ENCODE data around the gene TBC1D24.

The TBC1D24 gene

GRCh38 chr16:2497695-2498484 is 23.0 kb downstream of the TBC1D24 start:
- DNase-seq (ENCODE audit: insufficient read length, low spot score) (no peak), FAIRE-seq (no peak)

GRCh38 chr16:2498531-2499253 is 23.8 kb downstream of the TBC1D24 start:
- no peak for DNase-seq (ENCODE audit: insufficient read length, low spot score)
- FAIRE-seq, result no peak

GRCh38 chr16:2499454-2499853 is 24.5 kb downstream of the TBC1D24 start:
- DNase-seq (ENCODE audit: insufficient read length, low spot score) (no peak), FAIRE-seq (no peak)

DNA sequence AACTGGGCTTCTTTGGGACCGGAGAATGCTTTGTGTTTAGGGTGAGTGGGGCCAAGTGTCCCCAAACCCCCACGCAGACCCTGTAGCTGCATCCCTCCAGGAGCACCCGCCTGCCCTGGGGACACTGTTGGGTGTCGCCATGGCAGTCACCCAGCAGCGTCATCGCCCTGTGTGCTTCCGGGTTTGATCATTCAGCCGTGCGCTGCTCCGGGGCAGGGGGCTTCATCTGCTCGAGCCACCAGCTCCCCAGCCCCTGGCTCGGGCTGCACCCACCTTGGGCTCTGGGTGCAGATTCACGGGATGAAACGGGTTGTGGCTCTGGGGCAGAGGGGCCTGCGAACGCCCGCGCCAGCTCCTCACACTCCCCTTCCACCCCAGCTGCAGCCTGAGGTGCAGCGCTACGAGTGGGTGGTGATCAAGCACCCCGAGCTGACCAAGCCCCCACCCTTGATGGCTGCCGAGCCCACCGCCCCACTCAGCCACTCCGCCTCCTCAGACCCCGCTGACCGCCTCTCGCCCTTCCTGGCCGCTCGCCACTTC is 25.0 kb downstream of the TBC1D24 start:
- no peak for DNase-seq (ENCODE audit: insufficient read length, low spot score)
- FAIRE-seq, result no peak

DNA sequence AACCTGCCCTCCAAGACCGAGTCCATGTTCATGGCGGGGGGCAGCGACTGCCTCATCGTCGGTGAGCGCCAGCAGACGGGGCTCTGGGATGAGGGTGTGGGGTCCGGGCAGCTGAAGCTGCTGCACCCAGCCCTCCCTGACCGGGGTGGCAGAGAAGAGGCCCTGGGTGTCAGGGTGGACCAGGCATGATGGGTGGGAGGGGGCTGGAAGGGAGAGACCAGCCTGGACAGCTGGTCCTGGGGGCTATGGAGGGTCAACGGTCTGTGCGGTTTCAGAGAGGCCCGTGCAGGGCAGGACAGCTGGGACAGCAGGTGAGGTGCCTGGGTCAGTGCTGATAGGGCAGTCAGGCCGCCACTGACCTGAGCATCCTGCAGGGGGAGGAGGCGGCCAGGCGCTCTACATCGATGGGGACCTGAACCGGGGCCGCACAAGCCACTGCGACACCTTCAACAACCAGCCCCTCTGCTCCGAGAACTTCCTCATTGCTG is 25.5 kb downstream of the TBC1D24 start:
- no peak for DNase-seq (ENCODE audit: insufficient read length, low spot score)
- no peak for FAIRE-seq

- FAIRE-seq (peak; percentile 82), DNase-seq (ENCODE audit: insufficient read length, low spot score) (peak; percentile 86)
Measured at GRCh38 chr16:2500918-2501750, 26.2 kb downstream of the TBC1D24 start.

DNA sequence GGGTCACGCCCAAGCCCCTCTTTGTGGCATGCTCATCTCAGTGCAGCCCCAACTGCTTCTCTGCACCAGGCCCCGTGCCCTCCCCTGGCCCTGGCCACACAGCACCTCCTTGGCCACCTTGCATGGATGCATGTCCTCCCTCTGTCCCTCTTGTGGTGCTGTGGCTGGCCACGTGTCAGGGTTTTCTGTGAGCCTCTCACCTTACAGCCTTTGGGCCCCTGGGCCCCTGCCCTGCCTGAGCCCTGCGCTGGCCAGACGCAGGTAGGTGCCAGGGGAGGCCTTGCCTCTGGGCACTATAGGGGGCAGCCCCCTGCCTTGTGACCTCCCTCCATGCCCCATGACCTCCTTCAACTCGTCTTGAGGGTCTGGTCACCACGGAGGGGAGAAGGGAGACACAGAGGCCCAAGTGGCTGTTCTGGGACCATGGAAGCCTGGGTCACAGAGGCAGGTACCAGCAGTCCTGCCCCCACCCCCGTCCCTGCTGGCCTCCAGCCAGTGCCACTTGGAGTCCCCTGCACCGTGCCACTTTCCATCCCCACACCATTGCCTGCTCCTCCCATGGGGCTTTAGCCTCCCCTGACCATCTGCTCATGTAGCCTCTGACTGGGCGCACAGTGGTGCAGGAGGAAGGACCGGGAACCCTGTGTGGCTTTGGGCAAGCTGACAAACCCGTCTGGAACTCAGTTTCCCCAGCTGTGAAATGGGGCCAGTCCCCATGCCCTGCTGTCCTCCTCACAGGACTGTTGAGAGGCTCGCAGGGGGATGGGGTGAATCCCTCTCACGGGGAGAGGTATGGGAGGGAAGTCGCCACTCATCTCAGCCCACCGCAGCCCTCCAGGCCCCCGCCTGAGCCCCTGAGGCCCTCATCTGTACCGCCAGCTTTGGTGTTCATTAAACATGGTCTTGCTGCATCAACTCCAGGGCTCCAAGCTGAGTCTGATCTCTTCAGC is 27.3 kb downstream of the TBC1D24 start:
- FAIRE-seq (no peak), DNase-seq (ENCODE audit: insufficient read length, low spot score) (no peak)

GRCh38 chr16:2505695-2506094 is 30.8 kb downstream of the TBC1D24 start:
- no peak for FAIRE-seq
- no peak for DNase-seq (ENCODE audit: insufficient read length, low spot score)

DNA sequence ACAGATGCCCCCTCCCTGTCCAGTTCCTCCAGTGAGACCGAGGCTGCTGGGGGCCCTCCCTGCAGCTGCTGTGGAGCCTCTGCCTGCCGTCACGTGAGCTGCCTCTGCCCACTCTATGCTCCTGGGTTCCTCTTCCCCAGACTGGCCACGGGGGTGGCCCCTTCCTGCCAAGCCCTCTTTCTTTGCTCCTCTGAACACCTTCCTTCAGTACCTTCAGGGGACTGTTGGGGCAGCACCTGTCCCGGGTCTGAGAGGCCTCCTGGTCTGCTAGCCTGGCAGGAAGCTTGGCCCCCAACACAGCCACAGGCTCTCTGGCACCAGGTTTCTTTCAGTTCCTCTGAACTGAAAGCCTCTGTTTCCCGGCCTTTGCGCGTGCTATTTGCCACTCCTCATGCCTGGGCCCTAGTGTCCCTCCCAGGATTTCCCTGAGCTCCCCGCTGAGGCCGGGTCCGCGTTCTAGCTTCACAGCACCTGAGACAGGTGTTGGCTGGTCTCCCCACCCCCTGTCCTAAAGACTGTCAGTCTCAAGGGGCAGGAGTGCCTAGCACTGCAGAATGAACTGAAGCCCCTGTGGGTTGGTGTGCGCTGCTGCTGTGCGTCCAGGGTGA is 32.2 kb downstream of the TBC1D24 start:
- DNase-seq (ENCODE audit: insufficient read length, low spot score) (no peak), FAIRE-seq (no peak)

DNA sequence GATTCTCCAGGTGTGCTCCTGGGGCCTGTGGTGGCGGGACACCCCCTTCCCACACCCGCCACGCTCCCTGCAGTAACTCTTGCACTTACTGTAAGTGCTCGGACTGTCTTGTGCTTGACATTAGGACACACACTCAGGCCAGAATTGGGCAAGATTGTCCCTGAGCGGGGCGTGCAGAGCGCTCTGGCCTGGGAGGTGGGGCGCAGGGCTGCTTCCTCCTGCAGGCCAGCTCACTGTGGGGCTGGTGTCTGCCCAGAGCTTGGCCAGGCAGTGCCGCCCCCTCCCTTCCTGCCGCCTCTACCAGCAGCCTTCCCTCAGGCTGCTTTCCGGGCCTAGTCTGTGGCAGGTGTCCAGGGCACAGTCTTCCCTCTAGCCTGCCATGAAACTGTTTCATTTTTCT is 32.7 kb downstream of the TBC1D24 start:
- FAIRE-seq (no peak), DNase-seq (ENCODE audit: insufficient read length, low spot score) (no peak)

DNA sequence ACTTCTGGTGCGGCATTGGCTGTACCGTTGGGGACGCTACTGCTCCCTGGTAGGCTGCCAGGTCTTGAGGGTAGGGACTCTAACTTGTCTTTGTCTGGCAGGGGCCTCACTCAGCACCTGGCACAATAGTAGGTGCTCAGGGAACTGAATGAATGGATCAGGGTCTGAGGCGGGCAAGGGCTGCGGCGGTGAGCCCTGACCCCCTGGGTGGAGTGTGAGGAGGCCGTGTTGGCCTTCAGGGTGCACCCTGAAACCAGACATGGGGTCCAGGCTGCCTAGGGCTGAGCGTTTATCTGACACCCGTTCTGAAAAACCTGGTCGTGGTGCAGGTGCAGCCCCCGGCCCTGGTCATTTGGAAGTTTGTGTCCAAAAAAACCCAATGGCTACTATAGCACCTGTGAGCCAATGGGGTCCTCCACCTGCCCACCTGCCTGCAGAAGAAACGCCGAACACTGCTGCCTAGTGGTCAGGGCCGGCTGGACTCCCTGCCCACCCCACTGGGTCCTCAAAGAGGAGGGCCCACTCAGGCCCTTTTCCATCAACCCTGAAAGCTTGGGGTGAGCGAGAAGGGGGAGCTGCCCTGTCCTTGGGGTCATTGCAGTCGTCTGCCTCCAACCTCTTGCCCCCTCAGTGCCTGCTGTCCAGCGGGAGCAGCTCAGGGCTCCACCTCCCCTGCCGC is 33.9 kb downstream of the TBC1D24 start:
- no peak for FAIRE-seq
- no peak for DNase-seq (ENCODE audit: insufficient read length, low spot score)

DNA sequence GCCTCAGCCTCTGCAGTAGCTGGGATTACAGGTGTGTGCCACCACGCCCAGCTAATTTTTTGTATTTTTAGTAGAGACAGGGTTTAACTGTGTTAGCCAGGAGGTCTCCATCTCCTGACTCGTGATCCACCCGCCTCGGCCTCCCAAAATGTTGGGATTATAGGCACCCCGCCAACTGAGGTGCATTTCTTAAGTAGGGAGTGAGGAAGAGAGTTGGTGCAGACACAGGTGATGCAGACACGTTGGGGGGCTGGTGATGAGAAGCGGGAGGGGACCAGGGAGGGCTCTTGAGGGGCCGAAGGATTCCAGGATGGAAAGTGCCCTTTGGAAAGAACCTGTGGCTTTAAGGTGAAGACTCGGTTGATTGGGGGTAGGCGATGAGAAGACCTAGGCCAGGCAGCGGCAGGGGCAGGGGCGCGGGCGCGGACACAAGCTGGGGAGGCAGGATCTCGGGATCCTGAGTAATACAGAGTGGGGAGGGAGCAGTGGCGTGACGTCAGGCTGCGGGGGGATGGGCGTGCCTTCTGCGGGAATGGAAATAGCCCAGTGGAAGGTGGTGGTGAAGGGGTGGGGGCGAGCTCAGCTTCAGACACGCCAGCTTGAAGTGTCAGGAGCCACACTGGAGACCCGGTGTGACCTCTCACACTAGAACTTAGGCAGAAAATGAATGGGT is 36.3 kb downstream of the TBC1D24 start:
- peak; percentile 51 for FAIRE-seq

GRCh38 chr16:2511996-2512734 is 37.2 kb downstream of the TBC1D24 start:
- no peak for FAIRE-seq
- DNase-seq (ENCODE audit: insufficient read length, low spot score), result no peak

More for the DNA sequence above, 36.3 kb downstream of the TBC1D24 start:
- DNase-seq (ENCODE audit: insufficient read length, low spot score), result no peak

DNA sequence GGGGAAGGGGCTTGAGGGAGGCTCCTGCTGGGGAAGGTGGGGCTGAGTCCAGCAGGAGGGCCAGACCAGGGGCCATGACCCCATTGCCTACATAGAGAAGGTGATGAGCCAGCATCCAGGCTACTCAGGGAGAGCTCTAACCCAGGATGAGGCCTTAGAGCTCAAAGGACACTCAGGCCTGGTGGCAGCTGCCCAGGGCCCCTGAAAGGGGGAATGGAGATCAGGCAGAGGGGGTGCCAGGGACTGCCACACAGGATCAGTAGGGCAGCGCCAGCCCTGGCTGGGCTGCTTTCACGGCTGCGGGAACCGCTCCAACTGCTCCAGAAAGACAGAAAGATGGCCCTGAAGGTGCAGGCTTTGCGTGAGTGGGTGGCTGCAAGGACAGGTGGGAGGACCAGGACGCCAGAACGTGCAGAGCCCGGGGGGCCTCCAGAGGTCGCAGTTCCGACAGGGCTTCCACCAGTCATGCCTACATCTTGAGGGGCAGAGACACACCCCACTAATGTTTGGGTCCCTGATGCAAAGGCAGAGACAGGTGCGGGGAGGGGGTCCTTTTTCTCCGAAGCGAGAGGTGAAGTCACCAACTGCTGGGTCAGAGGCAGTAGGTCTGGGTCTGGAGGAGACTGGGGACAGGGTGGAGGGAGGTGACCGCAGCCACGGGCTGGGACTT is 37.9 kb downstream of the TBC1D24 start:
- FAIRE-seq, result no peak
- DNase-seq (ENCODE audit: insufficient read length, low spot score), result no peak

- DNase-seq (ENCODE audit: insufficient read length, low spot score) (peak; percentile 91), FAIRE-seq (peak; percentile 84)
Measured at GRCh38 chr16:2513405-2514332, 38.7 kb downstream of the TBC1D24 start, which contains the start of gene ATP6V0C. ATP6V0C (plus strand) TSS chr16:2513952; CDS start chr16:2514104, 152 bp downstream.

Data from HTR-8/SVneo (cell line).